HEK293 (cell line): ENCODE measurements around the gene NPHS2.

Experiments
- CTCF ChIA-PET: fragments of 350-600 bp; formaldehyde crosslinking; extraction: SDS; loops from one replicate; lab custom pipeline; 2021; ENCODE audit warnings: antibody characterized with exemption; lab: Yijun Ruan, JAX
- POLR2A ChIA-PET: fragments of 300-600 bp; formaldehyde crosslinking; extraction: SDS; loops from one replicate; lab custom pipeline; 2020; ENCODE audit warnings: antibody characterized with exemption, inconsistent platforms; lab: Yijun Ruan, JAX
- H3K27ac ChIP-seq: fragments of 200-500 bp; sonication (Bioruptor generic); 2 replicates; pipeline ENCODE4 v1.5.1; 2014; ENCODE audit warnings: low read depth, low read length, control low read depth, inconsistent platforms; ENCODE audit errors: extremely low read depth
- H3K36me3 ChIP-seq, 2 experiments: fragments of 200-500 bp in 1 of 2; sonication (Bioruptor generic) in 1 of 2; 1 replicate in 1 of 2; 2 replicates in 1 of 2; pipeline ENCODE4 v1.5.1; 2014 to 2017; ENCODE audit warnings: inconsistent platforms in 2 of 2, low read length in 2 of 2; ENCODE audit not compliant: control insufficient read depth in 2 of 2, insufficient read depth in 1 of 2
- H3K4me1 ChIP-seq: fragments of 200-500 bp; sonication (Bioruptor generic); 2 replicates; pipeline ENCODE4 v1.5.1; 2014; ENCODE audit warnings: mild to moderate bottlenecking, low read length, inconsistent platforms; ENCODE audit not compliant: control insufficient read depth, insufficient read depth
- H3K4me3 ChIP-seq: 2 replicates; pipeline ENCODE4 v1.5.1; 2011; ENCODE audit warnings: low read depth, mild to moderate bottlenecking, control low read depth, low read length, moderate library complexity
- H3K9me3 ChIP-seq: fragments of 200-500 bp; sonication (Bioruptor generic); 2 replicates; pipeline ENCODE4 v1.5.1; 2014; ENCODE audit warnings: low read depth, low read length, inconsistent platforms; ENCODE audit not compliant: control insufficient read depth, insufficient read depth
- ATF2 ChIP-seq: fragments of 450-650 bp; formaldehyde crosslinking; IDR thresholded peaks from 2 replicates; pipeline ENCODE4 v1.5.1; 2016; ENCODE audit warnings: missing biosample characterization, missing genetic modification characterization, low read depth
- EGR2 ChIP-seq: fragments of 450-650 bp; formaldehyde crosslinking; IDR thresholded peaks from 2 replicates; pipeline ENCODE4 v1.5.1; 2016; ENCODE audit warnings: low read depth, missing biosample characterization, missing genetic modification characterization
- FEZF1 ChIP-seq: fragments of 450-650 bp; formaldehyde crosslinking; IDR thresholded peaks from 2 replicates; pipeline ENCODE4 v1.5.1; 2016; ENCODE audit warnings: missing biosample characterization, missing genetic modification characterization
- GLI4 ChIP-seq: fragments of 450-650 bp; formaldehyde crosslinking; IDR thresholded peaks from 2 replicates; pipeline ENCODE4 v1.5.1; 2016; ENCODE audit warnings: missing biosample characterization, missing genetic modification characterization
- HIC1 ChIP-seq: fragments of 450-650 bp; formaldehyde crosslinking; IDR thresholded peaks from 2 replicates; pipeline ENCODE4 v1.5.1; 2016; ENCODE audit warnings: missing biosample characterization, missing genetic modification characterization
- MZF1 ChIP-seq: fragments of 450-650 bp; formaldehyde crosslinking; IDR thresholded peaks from 2 replicates; pipeline ENCODE4 v1.5.1; 2017; ENCODE audit warnings: missing biosample characterization, missing genetic modification characterization, borderline replicate concordance
- PBX3 ChIP-seq: sonication (generic); formaldehyde crosslinking; IDR thresholded peaks from 2 replicates; pipeline ENCODE4 v1.8.1; 2022; ENCODE audit warnings: mild to moderate bottlenecking, moderate library complexity, missing genetic modification reagents
- PRDM6 ChIP-seq: fragments of 450-650 bp; formaldehyde crosslinking; IDR thresholded peaks from 2 replicates; pipeline ENCODE4 v1.5.1; 2017; ENCODE audit warnings: missing biosample characterization, missing genetic modification characterization
- ZBTB8A ChIP-seq: fragments of 450-650 bp; formaldehyde crosslinking; IDR thresholded peaks from 2 replicates; pipeline ENCODE4 v1.5.1; 2016; ENCODE audit warnings: missing biosample characterization, missing genetic modification characterization
- ZFHX2 ChIP-seq: fragments of 450-650 bp; formaldehyde crosslinking; conservative IDR thresholded peaks from 2 replicates; pipeline ENCODE4 v1.5.1; 2016; ENCODE audit warnings: missing biosample characterization, missing genetic modification characterization
- ZFP41 ChIP-seq: fragments of 450-650 bp; formaldehyde crosslinking; IDR thresholded peaks from 2 replicates; pipeline ENCODE4 v1.5.1; 2016; ENCODE audit warnings: missing biosample characterization, missing genetic modification characterization, borderline replicate concordance
- ZNF155 ChIP-seq: fragments of 450-650 bp; formaldehyde crosslinking; IDR thresholded peaks from 2 replicates; pipeline ENCODE4 v1.5.1; 2016; ENCODE audit warnings: missing biosample characterization, missing genetic modification characterization
- ZNF184 ChIP-seq: fragments of 450-650 bp; IDR thresholded peaks from 2 replicates; pipeline ENCODE4 v1.5.1; 2018; ENCODE audit warnings: missing biosample characterization, mild to moderate bottlenecking, missing genetic modification characterization
- ZNF221 ChIP-seq: fragments of 450-650 bp; formaldehyde crosslinking; IDR thresholded peaks from 2 replicates; pipeline ENCODE4 v1.5.1; 2017; ENCODE audit warnings: missing biosample characterization, missing genetic modification characterization, borderline replicate concordance
- ZNF239 ChIP-seq: fragments of 450-650 bp; formaldehyde crosslinking; IDR thresholded peaks from 2 replicates; pipeline ENCODE4 v1.5.1; 2016; ENCODE audit warnings: missing biosample characterization, missing genetic modification characterization
- ZNF324 ChIP-seq: fragments of 450-650 bp; formaldehyde crosslinking; IDR thresholded peaks from 2 replicates; pipeline ENCODE4 v1.5.1; 2016; ENCODE audit warnings: missing biosample characterization, missing genetic modification characterization
- ZNF354C ChIP-seq: fragments of 450-650 bp; formaldehyde crosslinking; IDR thresholded peaks from 2 replicates; pipeline ENCODE4 v1.5.1; 2016; ENCODE audit warnings: missing biosample characterization, missing genetic modification characterization, low read depth, borderline replicate concordance
- ZNF37A ChIP-seq: fragments of 450-650 bp; IDR thresholded peaks from 2 replicates; pipeline ENCODE4 v1.5.1; 2018; ENCODE audit warnings: missing biosample characterization, missing genetic modification characterization
- ZNF544 ChIP-seq: fragments of 450-650 bp; formaldehyde crosslinking; IDR thresholded peaks from 2 replicates; pipeline ENCODE4 v1.5.0; 2017; ENCODE audit warnings: missing biosample characterization, missing genetic modification characterization
- ZNF596 ChIP-seq: fragments of 450-650 bp; IDR thresholded peaks from 2 replicates; pipeline ENCODE4 v1.5.0; 2018; ENCODE audit warnings: missing biosample characterization, mild to moderate bottlenecking, missing genetic modification characterization, moderate library complexity
- ZNF645 ChIP-seq: fragments of 450-650 bp; formaldehyde crosslinking; IDR thresholded peaks from 2 replicates; pipeline ENCODE4; 2016; ENCODE audit warnings: missing biosample characterization, missing genetic modification characterization
- ZNF677 ChIP-seq: fragments of 450-650 bp; IDR thresholded peaks from 2 replicates; pipeline ENCODE4 v1.5.0; 2018; ENCODE audit warnings: missing biosample characterization, mild to moderate bottlenecking, missing genetic modification characterization, moderate library complexity
- ZNF830 ChIP-seq: fragments of 450-650 bp; IDR thresholded peaks from 2 replicates; pipeline ENCODE4 v1.5.0; 2018; ENCODE audit warnings: missing biosample characterization, missing genetic modification characterization, low read depth, mild to moderate bottlenecking, moderate library complexity

The NPHS2 gene

GRCh38 chr1:179598631-179599030, 22.9 kb upstream of the NPHS2 start:
- CTCF ChIA-PET: interaction anchor here (0.5 to 1.2 kb wide), 8 partner anchors 12 to 1250 kb away, joined by 3 to 5 read pairs (median 3); no protein-coding TSS in a partner anchor

GRCh38 chr1:179591592-179592580, 16.1 kb upstream of the NPHS2 start, which contains the start of gene TDRD5:
Gene TDRD5 (plus strand): TSS chr1:179591832. CDS start chr1:179592616, 784 bp downstream.
- ChIA-PET CTCF (no interaction called here), POLR2A (no interaction called here)
- Histone ChIP-seq H3K4me1 (no peaks in the 10 kb centered on the region), H3K9me3 (no peaks in the 10 kb centered on the region), H3K36me3 (no peaks in the 10 kb centered on the region), H3K27ac (no peak within 1 kb of the TSS), H3K4me3 (no peak within 1 kb of the TSS)
- TF ChIP-seq ZNF184 (tag by site-specific recombination) (no peak), ZFP41 (no peak), ZNF596 (no peak), MZF1 (no peak)

More at GRCh38 chr1:179598631-179599030, 22.9 kb upstream of the NPHS2 start:
- H3K4me1 ChIP-seq: no peaks in the 10 kb centered on the region
- TF ChIP-seq ZBTB8A (tag by site-specific recombination): no peak
- no peak for TF ChIP-seq ZNF221 (tag by site-specific recombination)
- TF ChIP-seq ZNF155 (tag by site-specific recombination): no peak
- TF ChIP-seq GLI4 (tag by site-specific recombination): no peak
- TF ChIP-seq ATF2 (tag by site-specific recombination): no peak
- TF ChIP-seq ZNF37A (tag by site-specific recombination): no peak
- TF ChIP-seq, all 188 proteins: peak for 0
- POLR2A ChIA-PET: no interaction called here
- no peak overlapping the region for H3K4me3 ChIP-seq
- no peaks in the 10 kb centered on the region for H3K36me3 ChIP-seq
- no peaks in the 10 kb centered on the region for H3K9me3 ChIP-seq
- H3K27ac ChIP-seq: no peak overlapping the region

GRCh38 chr1:179591253-179591591, 15.5 kb upstream of the NPHS2 start:
- no peaks in the 10 kb centered on the region for H3K9me3 ChIP-seq
- POLR2A ChIA-PET: no interaction called here
- no peaks in the 10 kb centered on the region for H3K4me1 ChIP-seq
- H3K4me3 ChIP-seq: no peak overlapping the region
- CTCF ChIA-PET: no interaction called here
- no peak for TF ChIP-seq PBX3 (CRISPR knock-in tag)
- no peak for TF ChIP-seq EGR2 (tag by site-specific recombination)
- TF ChIP-seq ZFHX2 (tag by site-specific recombination): no peak
- no peak for TF ChIP-seq ZNF544
- TF ChIP-seq PRDM6 (tag by site-specific recombination): no peak
- TF ChIP-seq ZNF354C: no peak
- no peak for TF ChIP-seq ZNF677 (tag by site-specific recombination)
- TF ChIP-seq ZNF645 (tag by site-specific recombination): no peak
- TF ChIP-seq ZNF239: no peak
- TF ChIP-seq ZNF324: no peak
- no peak for TF ChIP-seq ZNF830
- TF ChIP-seq FEZF1 (tag by site-specific recombination): no peak
- TF ChIP-seq HIC1 (tag by site-specific recombination): no peak
- TF ChIP-seq, all 188 proteins: peak for 0
- no peaks in the 10 kb centered on the region for H3K36me3 ChIP-seq
- H3K27ac ChIP-seq: no peak overlapping the region
